ENCODE data around the gene RAD51. TPM values are rescaled to one million over a fixed set of nuclear protein-coding genes. Genes with fewer than 3 reads are reported as not detected.

Gene RAD51
- total RNA-seq, 1 donor from 2014 or later, result 48.1 TPM

DNA sequence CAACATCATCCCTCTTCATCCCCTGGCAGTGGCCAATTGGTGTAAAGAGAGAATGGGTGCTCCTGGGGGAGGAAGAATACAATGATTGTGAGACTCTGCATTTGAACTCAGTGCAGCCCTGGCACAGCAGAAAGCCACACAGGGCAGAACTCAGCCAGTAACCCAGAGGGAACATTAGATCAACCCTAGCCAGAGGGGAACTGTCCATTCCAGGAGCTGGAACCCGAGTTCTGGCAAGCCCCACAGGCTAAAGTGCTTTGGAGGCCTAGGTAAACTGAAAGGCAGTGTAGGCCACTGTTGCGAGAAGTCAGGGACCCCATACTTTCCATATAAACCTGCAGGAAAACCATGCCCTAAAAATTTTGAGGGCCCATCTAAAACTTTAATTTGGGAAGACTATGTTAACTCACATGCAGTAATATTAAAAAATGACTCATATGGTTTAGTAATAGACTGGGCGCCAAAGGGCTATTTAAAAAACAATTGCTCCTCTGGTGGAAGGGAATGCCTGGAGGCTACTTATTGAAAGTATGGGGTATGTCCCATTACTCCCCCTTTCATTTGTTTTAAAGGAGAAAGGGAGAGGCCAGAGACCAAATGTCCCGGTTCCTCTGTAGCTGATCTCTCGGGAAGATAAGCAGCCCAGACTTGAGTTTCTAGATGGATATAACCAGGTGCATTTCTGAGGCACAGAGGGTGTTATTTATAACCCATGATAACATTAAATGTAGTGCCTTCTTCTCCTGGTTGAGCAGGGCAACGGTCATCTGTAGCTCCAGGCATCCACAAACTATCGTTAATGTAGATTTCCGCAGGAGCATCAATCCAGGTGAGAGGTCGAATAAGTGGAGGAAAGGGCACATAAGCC, 5.8 kb upstream of the RAD51 start:
- Histone ChIP-seq H3K36me3 (no peaks in the 10 kb centered on the region), H3K9ac (no peak overlapping the region), H4K20me1 (ENCODE audit: low read depth) (no peaks in the 10 kb centered on the region), H3K9me3 (ENCODE audit: low read depth) (no peaks in the 10 kb centered on the region), H3K27me3 (no peaks in the 10 kb centered on the region), H3F3A (ENCODE audit: low read depth) (peaks cover 6% of the 10 kb centered on the region), H2AFZ (replicated peaks) (no peak overlapping the region), H3K27ac (no peak overlapping the region), H3K4me1 (no peaks in the 10 kb centered on the region), H3K79me2 (ENCODE audit: low read depth) (peaks cover 9% of the 10 kb centered on the region), H3K4me3 (no peak overlapping the region), H3K4me2 (no peak overlapping the region)
- H3K36me3 Mint-ChIP-seq, result peaks cover 3% of the 10 kb centered on the region
- no peaks in the 10 kb centered on the region for H3K27me3 Mint-ChIP-seq (ENCODE audit: insufficient read depth, low read depth)
- H3K4me1 Mint-ChIP-seq, result peaks cover 4% of the 10 kb centered on the region
- no peak for TF ChIP-seq EZH2 (IDR thresholded peaks at IDR 0.05)
- no peak for TF ChIP-seq EZH2phosphoT487 (IDR thresholded peaks at IDR 0.05)
- TF ChIP-seq, protein P1, sequence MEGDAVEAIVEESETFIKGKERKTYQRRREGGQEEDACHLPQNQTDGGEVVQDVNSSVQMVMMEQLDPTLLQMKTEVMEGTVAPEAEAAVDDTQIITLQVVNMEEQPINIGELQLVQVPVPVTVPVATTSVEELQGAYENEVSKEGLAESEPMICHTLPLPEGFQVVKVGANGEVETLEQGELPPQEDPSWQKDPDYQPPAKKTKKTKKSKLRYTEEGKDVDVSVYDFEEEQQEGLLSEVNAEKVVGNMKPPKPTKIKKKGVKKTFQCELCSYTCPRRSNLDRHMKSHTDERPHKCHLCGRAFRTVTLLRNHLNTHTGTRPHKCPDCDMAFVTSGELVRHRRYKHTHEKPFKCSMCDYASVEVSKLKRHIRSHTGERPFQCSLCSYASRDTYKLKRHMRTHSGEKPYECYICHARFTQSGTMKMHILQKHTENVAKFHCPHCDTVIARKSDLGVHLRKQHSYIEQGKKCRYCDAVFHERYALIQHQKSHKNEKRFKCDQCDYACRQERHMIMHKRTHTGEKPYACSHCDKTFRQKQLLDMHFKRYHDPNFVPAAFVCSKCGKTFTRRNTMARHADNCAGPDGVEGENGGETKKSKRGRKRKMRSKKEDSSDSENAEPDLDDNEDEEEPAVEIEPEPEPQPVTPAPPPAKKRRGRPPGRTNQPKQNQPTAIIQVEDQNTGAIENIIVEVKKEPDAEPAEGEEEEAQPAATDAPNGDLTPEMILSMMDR (IDR thresholded peaks at IDR 0.05), result no peak
- no peak overlapping the region for H3K27ac Mint-ChIP-seq
- peaks cover 4% of the 10 kb centered on the region for H3K9me3 Mint-ChIP-seq
- no peak overlapping the region for H3K4me3 Mint-ChIP-seq
- no peak for DNase-seq (ENCODE audit: low spot score)

DNA sequence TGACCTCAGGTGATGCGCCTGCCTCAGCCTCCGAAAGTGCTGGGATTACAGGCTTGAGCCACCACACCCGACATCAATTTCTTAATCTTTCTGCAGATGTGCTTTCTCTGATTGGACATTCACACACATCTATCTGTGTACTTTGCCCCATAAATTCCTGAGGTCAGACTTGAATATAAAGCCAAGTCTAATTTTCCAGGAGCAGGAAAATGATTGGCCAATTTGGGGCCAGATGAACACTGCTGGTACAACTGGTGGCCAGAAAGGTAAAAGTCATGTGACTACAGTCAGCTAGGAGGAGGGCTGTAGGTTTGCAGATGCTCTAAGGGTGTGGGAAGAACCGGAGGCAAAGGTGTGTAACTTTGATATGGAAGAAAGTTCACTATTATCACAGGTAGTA, 3.2 kb upstream of the RAD51 start:
- Mint-ChIP-seq H3K36me3 (no peaks in the 10 kb centered on the region), H3K27me3 (ENCODE audit: insufficient read depth, low read depth) (peaks cover 5% of the 10 kb centered on the region), H3K27ac (no peak overlapping the region), H3K9me3 (no peaks in the 10 kb centered on the region), H3K4me1 (peaks cover 14% of the 10 kb centered on the region), H3K4me3 (no peak overlapping the region)
- no peak overlapping the region for H3K4me3 ChIP-seq
- no peaks in the 10 kb centered on the region for H3K9me3 ChIP-seq (ENCODE audit: low read depth)
- no peaks in the 10 kb centered on the region for H3K27me3 ChIP-seq
- H4K20me1 ChIP-seq (ENCODE audit: low read depth), result no peaks in the 10 kb centered on the region
- no peak overlapping the region for H3K4me2 ChIP-seq
- H3K4me1 ChIP-seq, result peaks cover 4% of the 10 kb centered on the region
- peaks cover 23% of the 10 kb centered on the region for H3K79me2 ChIP-seq (ENCODE audit: low read depth)
- no peak overlapping the region for H2AFZ ChIP-seq (replicated peaks)
- TF ChIP-seq, protein P1 (IDR thresholded peaks at IDR 0.05), result no peak
- TF ChIP-seq EZH2phosphoT487 (IDR thresholded peaks at IDR 0.05) (no peak), EZH2 (IDR thresholded peaks at IDR 0.05) (no peak)
- DNase-seq (ENCODE audit: low spot score), result no peak
- H3K9ac ChIP-seq, result no peak overlapping the region
- no peak overlapping the region for H3K27ac ChIP-seq
- H3K36me3 ChIP-seq, result no peaks in the 10 kb centered on the region
- peaks cover 21% of the 10 kb centered on the region for H3F3A ChIP-seq (ENCODE audit: low read depth)

DNA sequence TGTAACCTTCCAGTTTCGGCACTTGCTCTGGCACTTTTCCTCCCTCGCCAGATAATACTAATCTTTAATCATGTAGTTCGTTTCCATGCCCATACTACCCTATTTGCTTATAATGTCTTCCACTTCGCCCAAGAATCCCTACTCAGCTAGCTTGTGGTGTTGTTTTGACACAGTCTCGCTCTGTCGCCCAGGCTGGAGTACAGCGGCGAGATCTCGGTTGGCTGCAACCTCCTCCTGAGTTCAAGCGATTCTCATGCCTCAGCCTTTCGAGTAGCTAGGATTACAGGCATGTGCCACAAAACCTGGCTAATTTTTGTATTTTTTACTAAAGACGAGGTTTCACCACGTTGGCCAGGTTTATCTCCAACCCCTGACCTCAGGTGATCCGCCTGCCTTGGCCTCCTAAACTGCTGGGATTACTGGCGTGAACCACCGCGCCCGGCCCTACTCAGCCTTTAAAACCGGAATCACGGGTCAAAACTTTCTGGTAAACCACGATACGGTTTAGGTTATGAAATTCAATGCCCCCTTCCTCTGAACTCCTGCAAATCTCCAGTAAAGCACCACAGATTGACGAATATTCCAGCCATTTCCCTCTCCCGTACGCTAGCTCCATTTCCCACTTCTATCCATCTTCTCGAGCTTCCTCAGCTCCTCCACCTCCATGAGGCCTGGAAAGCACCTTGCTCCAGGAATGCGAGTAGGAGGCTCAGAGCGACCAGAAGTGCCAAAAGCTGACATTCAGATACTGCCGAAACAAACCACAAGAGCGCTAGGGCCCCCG, 878 bp upstream of the RAD51 start:
- Histone ChIP-seq H3K27me3 (no peaks in the 10 kb centered on the region), H3K27ac (peak overlapping the region; percentile 92), H4K20me1 (ENCODE audit: low read depth) (peaks cover 4% of the 10 kb centered on the region), H3F3A (ENCODE audit: low read depth) (peaks cover 21% of the 10 kb centered on the region), H3K4me1 (peaks cover 4% of the 10 kb centered on the region), H2AFZ (replicated peaks) (peak overlapping the region; percentile 89), H3K9me3 (ENCODE audit: low read depth) (no peaks in the 10 kb centered on the region), H3K9ac (peak overlapping the region; percentile 57), H3K79me2 (ENCODE audit: low read depth) (peaks cover 29% of the 10 kb centered on the region), H3K4me3 (peak overlapping the region; percentile 75), H3K4me2 (peak overlapping the region; percentile 91), H3K36me3 (no peaks in the 10 kb centered on the region)
- Mint-ChIP-seq H3K4me1 (peaks cover 15% of the 10 kb centered on the region), H3K27me3 (ENCODE audit: insufficient read depth, low read depth) (peaks cover 5% of the 10 kb centered on the region), H3K4me3 (peak overlapping the region; percentile 98), H3K27ac (peak overlapping the region; percentile 93), H3K9me3 (no peaks in the 10 kb centered on the region), H3K36me3 (no peaks in the 10 kb centered on the region)
- no peak for DNase-seq (ENCODE audit: low spot score)
- TF ChIP-seq EZH2 (IDR thresholded peaks at IDR 0.05), result no peak
- TF ChIP-seq, protein P1 (IDR thresholded peaks at IDR 0.05), result no peak
- no peak for TF ChIP-seq EZH2phosphoT487 (IDR thresholded peaks at IDR 0.05)

Data from neural progenitor cell (in vitro differentiated cells).